Neural crest cell (in vitro differentiated cells): ENCODE results near the gene WSCD2. TPM values are rescaled to one million over a fixed set of nuclear protein-coding genes. Genes with fewer than 3 reads are reported as not detected.

ENCODE experiments used
- DNase-seq: peaks from one replicate; pipeline ENCODE4 v3.0.0; 2021; ENCODE audit warnings: low read depth, mixed read lengths, low spot score
- H3K27ac Mint-ChIP-seq: one replicate; pipeline ENCODE4 v1.8.0; 2021; ENCODE audit warnings: mild to moderate bottlenecking, mixed read lengths; ENCODE audit not compliant: unreplicated experiment
- H3K27me3 Mint-ChIP-seq: 2 replicates; pipeline ENCODE4 v1.8.0; 2021; ENCODE audit warnings: low read depth, mild to moderate bottlenecking, mixed read lengths
- H3K36me3 Mint-ChIP-seq: 2 replicates; pipeline ENCODE4 v1.8.0; 2021; ENCODE audit warnings: low read depth, mild to moderate bottlenecking, mixed read lengths
- H3K4me1 Mint-ChIP-seq: 2 replicates; pipeline ENCODE4 v1.8.0; 2021; ENCODE audit warnings: mixed read lengths
- H3K4me3 Mint-ChIP-seq: one replicate; pipeline ENCODE4 v1.8.0; 2021; ENCODE audit warnings: mild to moderate bottlenecking, mixed read lengths
- H3K9me3 Mint-ChIP-seq: 2 replicates; pipeline ENCODE4 v1.8.0; 2021; ENCODE audit warnings: mixed read lengths
- total RNA-seq: library from RNA; stranded (reverse); gene quantifications from 2 replicates; pipeline ENCODE4 v1.2.1, GENCODE V29; 2021
- TF ChIP-seq, protein P1 (sequence below): fragments of 200-600 bp; sonication (generic); conservative IDR thresholded peaks from 2 replicates; pipeline ENCODE4 v1.5.0; 2021; ENCODE audit warnings: antibody characterized with exemption, mild to moderate bottlenecking

Gene WSCD2
- total RNA-seq, 1 donor from 2014 or later: 1.4 TPM

DNA sequence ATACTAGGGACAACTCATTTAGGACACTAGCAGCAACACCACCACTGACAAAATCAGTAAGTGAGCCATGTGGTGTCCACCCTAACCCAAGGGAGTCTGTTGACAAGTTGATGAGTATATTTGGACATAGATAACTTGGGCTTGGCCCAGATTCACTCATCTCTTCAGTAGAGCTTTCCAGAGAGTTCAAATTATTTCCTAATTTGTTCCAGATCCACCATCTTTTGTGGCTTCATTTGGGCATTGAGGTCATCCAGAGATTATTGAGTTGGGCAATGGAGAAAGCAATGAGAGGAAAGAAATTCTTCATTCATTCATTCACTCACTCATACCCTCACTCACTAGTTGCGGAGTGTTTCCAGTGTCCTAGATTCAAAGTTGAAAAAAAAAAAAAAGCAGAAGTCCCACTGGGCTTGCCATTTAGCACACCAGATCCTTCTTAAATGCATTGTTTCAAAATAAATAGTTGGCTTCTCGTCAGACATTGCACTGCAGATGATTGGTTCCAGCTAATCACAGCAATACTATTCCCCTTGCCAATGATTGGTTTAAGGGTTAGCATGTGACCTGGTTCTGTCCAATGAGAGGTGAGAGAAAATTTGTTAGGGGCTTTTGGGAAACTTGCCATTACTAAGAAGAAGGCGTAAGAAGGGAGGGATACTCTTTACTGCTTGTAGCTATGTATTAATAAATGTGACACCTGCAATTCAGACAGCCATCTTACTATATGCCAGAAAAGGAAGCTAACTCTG lies 31.8 kb upstream of the WSCD2 start:
- no peaks in the 10 kb centered on the region for H3K4me1 Mint-ChIP-seq
- H3K4me3 Mint-ChIP-seq: no peak overlapping the region
- H3K27me3 Mint-ChIP-seq: peaks cover 59% of the 10 kb centered on the region
- no peak overlapping the region for H3K27ac Mint-ChIP-seq
- H3K9me3 Mint-ChIP-seq: no peaks in the 10 kb centered on the region
- TF ChIP-seq, protein P1, sequence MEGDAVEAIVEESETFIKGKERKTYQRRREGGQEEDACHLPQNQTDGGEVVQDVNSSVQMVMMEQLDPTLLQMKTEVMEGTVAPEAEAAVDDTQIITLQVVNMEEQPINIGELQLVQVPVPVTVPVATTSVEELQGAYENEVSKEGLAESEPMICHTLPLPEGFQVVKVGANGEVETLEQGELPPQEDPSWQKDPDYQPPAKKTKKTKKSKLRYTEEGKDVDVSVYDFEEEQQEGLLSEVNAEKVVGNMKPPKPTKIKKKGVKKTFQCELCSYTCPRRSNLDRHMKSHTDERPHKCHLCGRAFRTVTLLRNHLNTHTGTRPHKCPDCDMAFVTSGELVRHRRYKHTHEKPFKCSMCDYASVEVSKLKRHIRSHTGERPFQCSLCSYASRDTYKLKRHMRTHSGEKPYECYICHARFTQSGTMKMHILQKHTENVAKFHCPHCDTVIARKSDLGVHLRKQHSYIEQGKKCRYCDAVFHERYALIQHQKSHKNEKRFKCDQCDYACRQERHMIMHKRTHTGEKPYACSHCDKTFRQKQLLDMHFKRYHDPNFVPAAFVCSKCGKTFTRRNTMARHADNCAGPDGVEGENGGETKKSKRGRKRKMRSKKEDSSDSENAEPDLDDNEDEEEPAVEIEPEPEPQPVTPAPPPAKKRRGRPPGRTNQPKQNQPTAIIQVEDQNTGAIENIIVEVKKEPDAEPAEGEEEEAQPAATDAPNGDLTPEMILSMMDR: no peak
- DNase-seq: no peak
- no peaks in the 10 kb centered on the region for H3K36me3 Mint-ChIP-seq

DNA sequence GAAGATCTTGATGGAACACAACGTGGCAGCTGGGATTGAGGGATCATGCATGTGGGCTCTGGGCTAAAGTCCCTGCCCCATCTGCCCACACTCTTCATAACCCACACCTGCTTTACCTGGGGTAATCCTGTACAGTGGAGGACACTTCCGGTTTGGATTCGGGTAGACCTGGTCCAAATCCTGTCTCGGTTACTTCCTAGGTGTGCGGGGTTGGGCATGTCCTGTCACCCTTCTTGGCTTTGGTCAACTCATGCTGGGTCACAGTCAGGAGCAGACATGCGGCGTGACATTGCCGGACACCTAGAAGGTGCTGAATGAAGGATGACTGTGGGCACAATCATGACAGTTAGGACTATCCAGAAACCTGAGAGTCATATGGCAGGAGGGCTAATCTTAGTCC lies 30.7 kb upstream of the WSCD2 start:
- DNase-seq: no peak
- no peak overlapping the region for H3K27ac Mint-ChIP-seq
- no peaks in the 10 kb centered on the region for H3K36me3 Mint-ChIP-seq
- H3K4me3 Mint-ChIP-seq: no peak overlapping the region
- peaks cover 57% of the 10 kb centered on the region for H3K27me3 Mint-ChIP-seq
- TF ChIP-seq, protein P1: no peak
- H3K4me1 Mint-ChIP-seq: no peaks in the 10 kb centered on the region
- H3K9me3 Mint-ChIP-seq: no peaks in the 10 kb centered on the region

DNA sequence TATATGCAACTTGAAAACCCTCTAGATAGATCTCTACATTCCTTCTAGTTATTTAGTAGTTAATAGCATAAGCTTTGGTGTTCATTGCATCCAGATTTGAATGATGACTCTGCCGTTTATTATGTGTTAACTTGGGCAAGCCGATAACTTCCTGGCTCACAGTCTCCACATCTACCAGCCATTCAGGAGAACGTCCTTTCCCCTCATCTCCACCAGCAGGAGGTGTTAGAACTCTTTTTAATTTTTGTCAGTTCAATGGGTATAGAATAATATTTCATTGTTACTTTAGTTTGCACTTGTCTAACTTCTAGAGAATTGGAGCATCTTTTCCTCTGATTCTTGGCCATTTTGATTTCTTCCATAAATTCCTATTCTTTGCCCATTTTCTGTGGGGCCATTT lies 30.0 kb upstream of the WSCD2 start:
- no peaks in the 10 kb centered on the region for H3K4me1 Mint-ChIP-seq
- H3K27ac Mint-ChIP-seq: no peak overlapping the region
- no peak for DNase-seq
- H3K36me3 Mint-ChIP-seq: no peaks in the 10 kb centered on the region
- H3K9me3 Mint-ChIP-seq: no peaks in the 10 kb centered on the region
- peaks cover 53% of the 10 kb centered on the region for H3K27me3 Mint-ChIP-seq
- no peak overlapping the region for H3K4me3 Mint-ChIP-seq
- TF ChIP-seq, protein P1: peak; percentile 45

DNA sequence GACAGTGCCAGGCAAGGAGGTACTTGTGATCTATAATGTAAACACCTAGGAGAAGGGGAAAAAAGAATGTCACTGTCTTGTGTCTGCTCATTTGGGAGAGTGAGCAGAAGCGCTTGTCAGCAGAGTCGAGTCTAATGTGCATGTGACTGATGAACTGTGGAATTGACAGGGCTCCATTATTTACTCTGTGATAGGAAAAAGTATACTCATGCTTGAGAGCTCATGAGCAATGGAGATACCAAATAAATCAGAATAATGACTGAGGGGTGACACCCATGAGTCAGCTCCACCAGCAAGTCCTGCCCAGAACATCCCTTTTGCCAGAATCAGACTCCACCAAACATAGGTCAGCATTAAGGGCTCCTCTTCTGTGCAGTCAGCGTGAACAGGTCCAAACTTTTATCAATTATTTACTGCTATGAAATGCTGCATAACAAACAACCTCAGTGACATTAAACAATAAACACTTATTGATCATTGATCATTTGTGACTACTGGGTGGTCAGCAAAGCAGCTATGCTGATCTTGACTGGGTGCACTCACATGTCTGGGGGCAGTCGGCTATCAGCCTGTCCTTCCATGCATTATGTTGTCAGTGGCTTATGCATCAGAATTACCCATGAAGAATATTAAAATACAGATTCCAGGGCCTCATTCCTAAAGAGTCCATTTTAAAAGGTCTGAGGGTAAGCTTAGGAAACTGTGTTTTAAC lies 29.2 kb upstream of the WSCD2 start:
- no peaks in the 10 kb centered on the region for H3K4me1 Mint-ChIP-seq
- H3K36me3 Mint-ChIP-seq: no peaks in the 10 kb centered on the region
- H3K4me3 Mint-ChIP-seq: no peak overlapping the region
- no peak overlapping the region for H3K27ac Mint-ChIP-seq
- no peaks in the 10 kb centered on the region for H3K9me3 Mint-ChIP-seq
- DNase-seq: no peak
- H3K27me3 Mint-ChIP-seq: peaks cover 44% of the 10 kb centered on the region
- TF ChIP-seq, protein P1: no peak

DNA sequence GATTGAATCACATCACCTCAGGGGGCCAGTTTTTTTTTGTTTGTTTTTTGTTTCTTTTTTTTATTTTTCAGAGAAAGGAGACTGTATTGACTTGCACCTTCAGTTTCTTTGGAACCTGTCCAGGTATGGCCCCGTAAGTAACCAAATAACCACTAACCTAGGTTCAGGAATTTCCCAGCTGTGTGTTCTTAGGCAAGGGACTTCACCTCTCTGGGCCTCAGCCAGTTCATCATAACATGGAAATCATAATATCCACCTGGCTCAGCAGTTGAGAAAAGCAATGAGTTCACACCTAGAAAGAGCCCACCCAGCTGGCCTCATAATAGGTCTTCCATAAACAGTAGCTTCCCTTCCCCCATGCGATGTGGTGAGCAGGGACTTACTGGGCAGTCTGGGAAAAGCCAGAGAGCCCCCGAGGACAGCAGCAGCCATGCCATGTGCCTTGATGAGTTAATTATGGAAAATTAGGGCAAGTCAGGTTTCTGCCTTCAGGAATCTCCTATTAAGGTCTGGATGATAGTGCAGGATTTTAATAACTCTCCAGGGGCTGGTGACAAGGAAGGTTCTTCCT lies 27.4 kb upstream of the WSCD2 start:
- TF ChIP-seq, protein P1: no peak
- H3K9me3 Mint-ChIP-seq: no peaks in the 10 kb centered on the region
- H3K4me3 Mint-ChIP-seq: no peak overlapping the region
- no peaks in the 10 kb centered on the region for H3K4me1 Mint-ChIP-seq
- no peak overlapping the region for H3K27ac Mint-ChIP-seq
- H3K36me3 Mint-ChIP-seq: no peaks in the 10 kb centered on the region
- peaks cover 39% of the 10 kb centered on the region for H3K27me3 Mint-ChIP-seq
- no peak for DNase-seq
